HepG2 (cell line): Measurements from ENCODE around the gene RALBP1.

Source experiments
- CAMTA2 ChIP-seq: sonication (generic); formaldehyde crosslinking; IDR thresholded peaks from 2 replicates; pipeline ENCODE4 v1.4.0; 2020; ENCODE audit warnings: mild to moderate bottlenecking, missing genetic modification reagents, borderline replicate concordance
- MEIS2 ChIP-seq: sonication (generic); formaldehyde crosslinking; IDR thresholded peaks from 2 replicates; pipeline ENCODE4 v1.9.0; 2021; ENCODE audit warnings: mild to moderate bottlenecking, missing genetic modification reagents
- TF ChIP-seq, protein P1 (sequence below), 2 experiments: fragments of 450-650 bp in 1 of 2; sonication (generic) in 1 of 2; formaldehyde crosslinking in 1 of 2; IDR thresholded peaks; 2 replicates each; pipeline versions ENCODE4 v1.6.1 to v1.8.0; 2016 to 2022; ENCODE audit warnings: antibody characterized with exemption in 1 of 2, mild to moderate bottlenecking in 1 of 2, missing genetic modification reagents in 1 of 2
- TF ChIP-seq, protein P2 (sequence below): sonication (generic); formaldehyde crosslinking; IDR thresholded peaks from 2 replicates; pipeline ENCODE4 v1.8.1; 2023; ENCODE audit warnings: missing genetic modification reagents, inconsistent platforms, borderline replicate concordance
- TF ChIP-seq, protein P3 (sequence below): sonication (generic); formaldehyde crosslinking; IDR thresholded peaks from 2 replicates; pipeline ENCODE4 v1.5.0; 2020; ENCODE audit warnings: mild to moderate bottlenecking, missing genetic modification reagents, moderate library complexity

DNA sequence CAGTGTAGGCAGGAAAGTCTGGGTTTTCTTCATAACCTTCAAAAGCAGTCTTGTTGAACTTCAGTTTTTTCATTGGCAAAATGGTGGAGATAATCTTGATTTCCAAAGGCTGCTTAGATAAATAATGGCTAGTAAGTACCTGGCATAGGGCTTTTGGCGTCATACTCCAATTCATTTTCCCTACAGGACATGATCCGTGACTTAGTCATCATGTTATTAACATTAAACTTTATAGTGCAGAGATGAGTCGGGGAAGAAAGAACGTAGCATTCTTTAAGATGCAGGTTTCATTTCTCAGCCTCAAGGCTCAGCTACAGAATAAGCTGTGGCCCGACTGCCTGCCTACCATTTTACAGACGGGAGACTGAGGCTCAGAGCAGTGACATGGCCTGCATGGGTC is 64.0 kb downstream of the RALBP1 start:
- TF ChIP-seq CAMTA2 (CRISPR knock-in tag) (no peak), MEIS2 (CRISPR knock-in tag) (no peak)
- TF ChIP-seq, protein P1, sequence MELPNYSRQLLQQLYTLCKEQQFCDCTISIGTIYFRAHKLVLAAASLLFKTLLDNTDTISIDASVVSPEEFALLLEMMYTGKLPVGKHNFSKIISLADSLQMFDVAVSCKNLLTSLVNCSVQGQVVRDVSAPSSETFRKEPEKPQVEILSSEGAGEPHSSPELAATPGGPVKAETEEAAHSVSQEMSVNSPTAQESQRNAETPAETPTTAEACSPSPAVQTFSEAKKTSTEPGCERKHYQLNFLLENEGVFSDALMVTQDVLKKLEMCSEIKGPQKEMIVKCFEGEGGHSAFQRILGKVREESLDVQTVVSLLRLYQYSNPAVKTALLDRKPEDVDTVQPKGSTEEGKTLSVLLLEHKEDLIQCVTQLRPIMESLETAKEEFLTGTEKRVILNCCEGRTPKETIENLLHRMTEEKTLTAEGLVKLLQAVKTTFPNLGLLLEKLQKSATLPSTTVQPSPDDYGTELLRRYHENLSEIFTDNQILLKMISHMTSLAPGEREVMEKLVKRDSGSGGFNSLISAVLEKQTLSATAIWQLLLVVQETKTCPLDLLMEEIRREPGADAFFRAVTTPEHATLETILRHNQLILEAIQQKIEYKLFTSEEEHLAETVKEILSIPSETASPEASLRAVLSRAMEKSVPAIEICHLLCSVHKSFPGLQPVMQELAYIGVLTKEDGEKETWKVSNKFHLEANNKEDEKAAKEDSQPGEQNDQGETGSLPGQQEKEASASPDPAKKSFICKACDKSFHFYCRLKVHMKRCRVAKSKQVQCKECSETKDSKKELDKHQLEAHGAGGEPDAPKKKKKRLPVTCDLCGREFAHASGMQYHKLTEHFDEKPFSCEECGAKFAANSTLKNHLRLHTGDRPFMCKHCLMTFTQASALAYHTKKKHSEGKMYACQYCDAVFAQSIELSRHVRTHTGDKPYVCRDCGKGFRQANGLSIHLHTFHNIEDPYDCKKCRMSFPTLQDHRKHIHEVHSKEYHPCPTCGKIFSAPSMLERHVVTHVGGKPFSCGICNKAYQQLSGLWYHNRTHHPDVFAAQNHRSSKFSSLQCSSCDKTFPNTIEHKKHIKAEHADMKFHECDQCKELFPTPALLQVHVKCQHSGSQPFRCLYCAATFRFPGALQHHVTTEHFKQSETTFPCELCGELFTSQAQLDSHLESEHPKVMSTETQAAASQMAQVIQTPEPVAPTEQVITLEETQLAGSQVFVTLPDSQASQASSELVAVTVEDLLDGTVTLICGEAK (IDR thresholded peaks at IDR 0.05) = no peak
- TF ChIP-seq, protein P1 (CRISPR knock-in tag; IDR thresholded peaks at IDR 0.05) = no peak
- TF ChIP-seq, protein P2, sequence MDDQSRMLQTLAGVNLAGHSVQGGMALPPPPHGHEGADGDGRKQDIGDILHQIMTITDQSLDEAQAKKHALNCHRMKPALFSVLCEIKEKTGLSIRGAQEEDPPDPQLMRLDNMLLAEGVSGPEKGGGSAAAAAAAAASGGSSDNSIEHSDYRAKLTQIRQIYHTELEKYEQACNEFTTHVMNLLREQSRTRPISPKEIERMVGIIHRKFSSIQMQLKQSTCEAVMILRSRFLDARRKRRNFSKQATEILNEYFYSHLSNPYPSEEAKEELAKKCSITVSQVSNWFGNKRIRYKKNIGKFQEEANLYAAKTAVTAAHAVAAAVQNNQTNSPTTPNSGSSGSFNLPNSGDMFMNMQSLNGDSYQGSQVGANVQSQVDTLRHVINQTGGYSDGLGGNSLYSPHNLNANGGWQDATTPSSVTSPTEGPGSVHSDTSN (CRISPR knock-in tag) = no peak
- TF ChIP-seq, protein P3, sequence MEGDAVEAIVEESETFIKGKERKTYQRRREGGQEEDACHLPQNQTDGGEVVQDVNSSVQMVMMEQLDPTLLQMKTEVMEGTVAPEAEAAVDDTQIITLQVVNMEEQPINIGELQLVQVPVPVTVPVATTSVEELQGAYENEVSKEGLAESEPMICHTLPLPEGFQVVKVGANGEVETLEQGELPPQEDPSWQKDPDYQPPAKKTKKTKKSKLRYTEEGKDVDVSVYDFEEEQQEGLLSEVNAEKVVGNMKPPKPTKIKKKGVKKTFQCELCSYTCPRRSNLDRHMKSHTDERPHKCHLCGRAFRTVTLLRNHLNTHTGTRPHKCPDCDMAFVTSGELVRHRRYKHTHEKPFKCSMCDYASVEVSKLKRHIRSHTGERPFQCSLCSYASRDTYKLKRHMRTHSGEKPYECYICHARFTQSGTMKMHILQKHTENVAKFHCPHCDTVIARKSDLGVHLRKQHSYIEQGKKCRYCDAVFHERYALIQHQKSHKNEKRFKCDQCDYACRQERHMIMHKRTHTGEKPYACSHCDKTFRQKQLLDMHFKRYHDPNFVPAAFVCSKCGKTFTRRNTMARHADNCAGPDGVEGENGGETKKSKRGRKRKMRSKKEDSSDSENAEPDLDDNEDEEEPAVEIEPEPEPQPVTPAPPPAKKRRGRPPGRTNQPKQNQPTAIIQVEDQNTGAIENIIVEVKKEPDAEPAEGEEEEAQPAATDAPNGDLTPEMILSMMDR (CRISPR knock-in tag) = no peak
